ENCODE results near the gene IPO7. TPM values are rescaled to one million over a fixed set of nuclear protein-coding genes. Genes with fewer than 3 reads are reported as not detected.

The IPO7 gene
- total RNA-seq, 4 donors from 2014 or later, result 32.4 to 79.9 (median 54.3) TPM

GRCh38 chr11:9459667-9460321 lies 75.3 kb downstream of the IPO7 start:
- Histone ChIP-seq H3K27ac (peak overlapping the region; percentile 96 to 99 (median 96)), H3K9me3 (no peaks in the 10 kb centered on the region), H3K27me3 (no peaks in the 10 kb centered on the region), H3K4me1 (peaks cover 3 to 14% (median 10%) of the 10 kb centered on the region in 4 donors), H3K36me3 (no peaks in the 10 kb centered on the region), H3K4me3 (peak overlapping the region; percentile 81 to 89 (median 86))
- TF ChIP-seq POLR2A (IDR thresholded peaks at IDR 0.05) (no peak), CTCF (IDR thresholded peaks at IDR 0.05) (no peak)
- peak in 2 of 3 donors; percentile 43 to 54 for DNase-seq

DNA sequence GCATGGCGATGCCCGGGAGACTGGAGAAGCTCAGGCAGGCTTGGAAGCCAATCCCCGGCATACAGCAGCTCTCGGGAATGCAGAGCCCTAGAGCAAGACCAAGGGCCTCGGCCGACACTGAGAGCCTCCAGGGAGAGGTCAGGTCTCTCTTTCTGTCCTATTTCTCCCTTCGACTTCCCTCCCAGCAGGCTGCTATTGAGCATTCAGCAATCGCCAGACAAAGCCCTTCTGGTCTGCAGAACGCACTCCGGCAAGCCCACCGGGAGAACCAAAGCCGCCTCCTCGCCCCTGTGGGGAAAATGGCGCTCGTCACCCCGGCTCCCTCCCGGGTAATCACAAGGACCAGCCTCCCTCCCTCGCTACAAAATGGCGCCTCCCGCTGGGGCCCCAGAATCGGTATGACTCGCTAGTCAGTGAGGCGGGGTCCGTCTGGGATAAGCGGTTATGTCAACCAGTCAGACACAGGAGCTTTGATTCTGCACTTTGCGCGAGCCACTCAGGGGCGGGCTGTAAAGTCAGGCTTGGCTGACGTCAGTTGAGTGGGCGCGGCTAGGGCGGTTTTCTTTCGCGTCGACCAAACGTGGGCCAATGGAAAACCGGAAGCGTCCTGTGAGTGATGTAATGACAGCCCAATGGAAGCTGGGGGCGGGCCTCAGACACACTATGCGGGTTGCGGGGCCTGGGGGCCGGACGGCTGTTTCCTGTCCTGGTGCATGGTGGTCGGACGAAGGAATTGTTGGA lies 76.0 kb downstream of the IPO7 start, which contains the start of gene ZNF143:
Gene ZNF143 (plus strand): TSS at position 691 of the 741 bp plus-strand sequence. CDS start 10,297 bp downstream, outside the sequence.
- peak in 4 of 6 experiments; percentile 9 to 46 (median 32) for TF ChIP-seq CTCF (IDR thresholded peaks at IDR 0.05)
- peak; percentile 93 to 95 for TF ChIP-seq POLR2A (IDR thresholded peaks at IDR 0.05)
- no peaks in the 10 kb centered on the region for H3K9me3 ChIP-seq
- H3K4me3 ChIP-seq, result peak within 1 kb of the TSS; percentile 81 to 97 (median 86)
- peaks cover 3 to 14% (median 10%) of the 10 kb centered on the region in 4 donors for H3K4me1 ChIP-seq
- DNase-seq, result peak; percentile 99 to 100 (median 100)
- H3K36me3 ChIP-seq, result no peaks in the 10 kb centered on the region
- no peaks in the 10 kb centered on the region for H3K27me3 ChIP-seq
- peak within 1 kb of the TSS; percentile 96 to 99 (median 98) for H3K27ac ChIP-seq

GRCh38 chr11:9461063-9461759 lies 76.8 kb downstream of the IPO7 start:
- peak; percentile 78 to 91 (median 89) for DNase-seq

DNA sequence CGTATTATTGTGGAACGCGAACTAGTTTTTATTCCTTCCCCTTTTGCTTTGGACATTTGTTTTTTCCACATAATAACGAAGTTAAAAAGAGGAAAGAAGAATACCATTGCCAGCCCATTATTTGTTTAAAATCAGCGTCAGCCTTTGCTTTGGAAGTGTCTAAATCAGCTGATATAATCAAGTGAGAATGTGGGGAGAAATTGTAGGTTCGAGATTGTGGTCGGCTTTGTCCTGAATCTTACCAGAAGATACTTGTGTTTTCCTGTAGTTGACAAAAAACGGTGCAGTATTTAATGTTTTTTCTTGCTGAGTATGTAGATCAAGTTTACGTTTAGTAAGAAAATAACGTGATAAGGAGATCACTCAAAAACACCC lies 77.3 kb downstream of the IPO7 start:
- Histone ChIP-seq H3K27ac (peak overlapping the region; percentile 96 to 99 (median 98)), H3K4me1 (peaks cover 3 to 14% (median 10%) of the 10 kb centered on the region in 4 donors), H3K36me3 (no peaks in the 10 kb centered on the region), H3K4me3 (peak overlapping the region; percentile 75 to 97 (median 82)), H3K27me3 (no peaks in the 10 kb centered on the region), H3K9me3 (no peaks in the 10 kb centered on the region)
- DNase-seq, result no peak
- TF ChIP-seq CTCF (IDR thresholded peaks at IDR 0.05) (no peak), POLR2A (IDR thresholded peaks at IDR 0.05) (no peak)

More at GRCh38 chr11:9461063-9461759, 76.8 kb downstream of the IPO7 start:
- TF ChIP-seq POLR2A (IDR thresholded peaks at IDR 0.05), result peak; percentile 95 to 97
- TF ChIP-seq CTCF (IDR thresholded peaks at IDR 0.05), result no peak
- H3K27ac ChIP-seq, result peak overlapping the region; percentile 96 to 99 (median 98)
- peak overlapping the region; percentile 75 to 97 (median 82) for H3K4me3 ChIP-seq
- no peaks in the 10 kb centered on the region for H3K36me3 ChIP-seq
- peaks cover 3 to 14% (median 10%) of the 10 kb centered on the region in 4 donors for H3K4me1 ChIP-seq
- H3K27me3 ChIP-seq, result no peaks in the 10 kb centered on the region
- H3K9me3 ChIP-seq, result no peaks in the 10 kb centered on the region

DNA sequence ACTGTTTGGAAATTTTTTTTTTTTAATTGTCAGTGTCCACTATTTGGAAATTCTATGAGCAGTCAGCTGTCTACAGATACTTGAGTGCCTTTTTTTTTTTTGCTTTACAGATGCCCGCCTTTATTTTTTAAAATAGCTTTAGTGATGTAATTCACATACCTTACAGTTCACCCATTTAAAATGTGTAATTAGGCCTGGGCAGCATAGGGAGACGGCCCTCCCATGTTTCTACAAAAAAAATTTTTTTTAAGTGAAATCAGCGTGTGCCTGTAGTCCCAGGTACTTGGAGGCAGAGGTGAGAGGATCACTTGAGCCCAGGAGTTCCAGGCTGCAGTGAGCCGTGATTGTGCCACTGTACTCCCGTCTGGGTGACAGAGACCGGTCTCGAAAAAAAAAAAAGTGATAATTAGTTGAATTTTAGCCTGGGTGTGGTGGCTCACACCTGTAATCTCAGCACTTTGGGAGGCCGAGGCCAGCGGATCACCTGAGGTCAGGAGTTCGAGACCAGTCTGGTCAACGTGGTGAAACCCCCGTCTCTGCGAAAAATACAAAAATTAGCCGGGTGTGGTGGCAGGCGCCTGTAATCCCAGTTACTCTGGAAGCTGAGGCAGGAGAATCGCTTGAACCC lies 77.8 kb downstream of the IPO7 start:
- H3K27ac ChIP-seq, result peak overlapping the region; percentile 96 to 99 (median 98)
- no peaks in the 10 kb centered on the region for H3K9me3 ChIP-seq
- H3K27me3 ChIP-seq, result no peaks in the 10 kb centered on the region
- TF ChIP-seq POLR2A (IDR thresholded peaks at IDR 0.05) (no peak), CTCF (IDR thresholded peaks at IDR 0.05) (no peak)
- peaks cover 3 to 14% (median 10%) of the 10 kb centered on the region in 4 donors for H3K4me1 ChIP-seq
- H3K36me3 ChIP-seq, result no peaks in the 10 kb centered on the region
- peak overlapping the region; percentile 75 to 97 (median 82) for H3K4me3 ChIP-seq
- DNase-seq, result no peak
